Breast epithelium (tissue), 3 donors: ENCODE results near the gene SF3B5.

ENCODE experiments used
- POLR2A ChIP-seq: fragments of 450-650 bp; IDR thresholded peaks from one replicate; pipeline ENCODE4 v1.6.1; 2016; ENCODE audit warnings: antibody characterized with exemption, mild to moderate bottlenecking, moderate library complexity
- TF ChIP-seq, protein P1 (sequence below), 3 donors: fragments of 450-650 bp; IDR thresholded peaks; one replicate each; pipeline ENCODE4 v1.5.1; 2016 to 2017; ENCODE audit warnings: antibody characterized with exemption in 3 of 3, mild to moderate bottlenecking in 3 of 3, moderate library complexity in 3 of 3

DNA sequence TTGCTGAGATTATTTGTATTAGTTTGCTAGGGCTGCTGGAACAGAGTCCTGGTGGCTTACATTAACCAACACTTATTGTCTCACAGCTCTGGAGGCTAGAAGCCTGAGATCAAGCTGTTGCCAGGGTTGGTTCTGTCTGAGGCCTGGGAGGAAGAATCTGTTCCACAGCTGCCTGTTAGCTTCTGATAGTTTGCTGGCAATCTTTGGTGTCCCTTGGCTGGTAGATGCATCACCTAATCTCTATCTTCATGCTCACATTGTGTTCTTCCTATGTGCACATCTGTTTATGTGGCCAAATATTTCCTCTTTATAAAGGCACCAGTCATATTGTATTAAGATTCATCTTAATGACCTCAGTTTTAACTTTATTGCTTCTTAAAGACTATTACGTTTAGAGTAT lies 19.5 kb downstream of the SF3B5 start:
- TF ChIP-seq POLR2A, result no peak
- TF ChIP-seq, protein P1, sequence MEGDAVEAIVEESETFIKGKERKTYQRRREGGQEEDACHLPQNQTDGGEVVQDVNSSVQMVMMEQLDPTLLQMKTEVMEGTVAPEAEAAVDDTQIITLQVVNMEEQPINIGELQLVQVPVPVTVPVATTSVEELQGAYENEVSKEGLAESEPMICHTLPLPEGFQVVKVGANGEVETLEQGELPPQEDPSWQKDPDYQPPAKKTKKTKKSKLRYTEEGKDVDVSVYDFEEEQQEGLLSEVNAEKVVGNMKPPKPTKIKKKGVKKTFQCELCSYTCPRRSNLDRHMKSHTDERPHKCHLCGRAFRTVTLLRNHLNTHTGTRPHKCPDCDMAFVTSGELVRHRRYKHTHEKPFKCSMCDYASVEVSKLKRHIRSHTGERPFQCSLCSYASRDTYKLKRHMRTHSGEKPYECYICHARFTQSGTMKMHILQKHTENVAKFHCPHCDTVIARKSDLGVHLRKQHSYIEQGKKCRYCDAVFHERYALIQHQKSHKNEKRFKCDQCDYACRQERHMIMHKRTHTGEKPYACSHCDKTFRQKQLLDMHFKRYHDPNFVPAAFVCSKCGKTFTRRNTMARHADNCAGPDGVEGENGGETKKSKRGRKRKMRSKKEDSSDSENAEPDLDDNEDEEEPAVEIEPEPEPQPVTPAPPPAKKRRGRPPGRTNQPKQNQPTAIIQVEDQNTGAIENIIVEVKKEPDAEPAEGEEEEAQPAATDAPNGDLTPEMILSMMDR (IDR thresholded peaks at IDR 0.05), result no peak
